Coronary artery (tissue), 2 donors: ENCODE data around the gene TBC1D32.
"Not testable (repeated sequence)": the region's sequence is repeated elsewhere in the genome, so short reads cannot be mapped to it uniquely, and the experiment has no call there.

Experiments
- DNase-seq: peaks from one replicate; pipeline ENCODE4 v3.0.0-alpha.2; 2017; ENCODE audit warnings: low spot score
- H3K27ac ChIP-seq, 2 donors: fragments of 200-600 bp; sonication (generic); one replicate each; pipeline ENCODE4 v1.5.1; 2016 to 2019
- H3K4me3 ChIP-seq: fragments of 200-600 bp; sonication (generic); 2 replicates; pipeline ENCODE4 v1.5.1; 2016; ENCODE audit warnings: mild to moderate bottlenecking, moderate library complexity
- TF ChIP-seq, protein P1 (sequence below): fragments of 200-600 bp; sonication (generic); IDR thresholded peaks from one replicate; pipeline ENCODE4 v1.5.1; 2019; ENCODE audit warnings: antibody characterized with exemption

TBC1D32 gene

DNA sequence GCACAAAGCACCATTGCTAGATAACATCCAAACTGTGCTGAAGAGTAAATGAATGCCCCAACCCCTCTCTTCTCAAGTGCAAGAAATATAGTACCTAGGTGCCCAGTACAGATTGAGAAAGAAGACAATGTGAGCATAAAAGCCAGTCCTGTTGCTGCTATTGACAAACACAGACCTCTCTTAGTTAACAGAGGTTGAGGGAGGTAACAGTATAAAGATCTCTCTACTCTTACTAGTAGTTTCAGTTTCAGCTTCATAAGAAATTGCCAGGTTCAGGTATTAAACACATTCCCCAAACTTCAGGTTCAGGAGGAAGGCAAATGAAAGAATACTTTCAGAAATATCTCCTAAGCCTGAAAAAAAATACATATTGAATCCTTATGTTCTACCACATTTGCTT is 31.4 kb downstream of the TBC1D32 start:
- TF ChIP-seq, protein P1, sequence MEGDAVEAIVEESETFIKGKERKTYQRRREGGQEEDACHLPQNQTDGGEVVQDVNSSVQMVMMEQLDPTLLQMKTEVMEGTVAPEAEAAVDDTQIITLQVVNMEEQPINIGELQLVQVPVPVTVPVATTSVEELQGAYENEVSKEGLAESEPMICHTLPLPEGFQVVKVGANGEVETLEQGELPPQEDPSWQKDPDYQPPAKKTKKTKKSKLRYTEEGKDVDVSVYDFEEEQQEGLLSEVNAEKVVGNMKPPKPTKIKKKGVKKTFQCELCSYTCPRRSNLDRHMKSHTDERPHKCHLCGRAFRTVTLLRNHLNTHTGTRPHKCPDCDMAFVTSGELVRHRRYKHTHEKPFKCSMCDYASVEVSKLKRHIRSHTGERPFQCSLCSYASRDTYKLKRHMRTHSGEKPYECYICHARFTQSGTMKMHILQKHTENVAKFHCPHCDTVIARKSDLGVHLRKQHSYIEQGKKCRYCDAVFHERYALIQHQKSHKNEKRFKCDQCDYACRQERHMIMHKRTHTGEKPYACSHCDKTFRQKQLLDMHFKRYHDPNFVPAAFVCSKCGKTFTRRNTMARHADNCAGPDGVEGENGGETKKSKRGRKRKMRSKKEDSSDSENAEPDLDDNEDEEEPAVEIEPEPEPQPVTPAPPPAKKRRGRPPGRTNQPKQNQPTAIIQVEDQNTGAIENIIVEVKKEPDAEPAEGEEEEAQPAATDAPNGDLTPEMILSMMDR = no peak
- no peak for DNase-seq
- H3K27ac ChIP-seq = no peak overlapping the region
- no peak overlapping the region for H3K4me3 ChIP-seq

GRCh38 chr6:121301156-121301555 is 33.1 kb downstream of the TBC1D32 start:
- not testable (repeated sequence) for DNase-seq, H3K4me3 ChIP-seq, H3K27ac ChIP-seq

DNA sequence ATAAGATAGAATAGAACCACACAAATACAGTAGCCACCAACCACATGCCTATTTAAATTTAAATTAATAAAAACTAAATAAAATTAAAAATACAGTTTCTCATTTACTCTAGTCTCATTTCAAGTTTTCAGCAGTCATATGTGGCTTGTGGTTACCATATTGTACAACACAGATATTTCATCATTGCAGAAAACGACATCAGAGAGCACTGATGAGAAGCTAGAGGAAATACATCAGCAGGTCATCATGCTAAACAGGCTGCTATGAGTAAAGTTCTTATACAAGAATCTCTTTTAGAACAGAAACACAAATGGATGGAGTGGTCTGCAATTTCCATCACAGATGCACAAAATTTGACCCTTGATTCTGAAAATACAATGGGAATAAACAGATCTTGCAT is 36.6 kb downstream of the TBC1D32 start:
- Histone ChIP-seq H3K4me3 (no peak overlapping the region), H3K27ac (no peak overlapping the region)
- no peak for DNase-seq
- TF ChIP-seq, protein P1 = no peak

DNA sequence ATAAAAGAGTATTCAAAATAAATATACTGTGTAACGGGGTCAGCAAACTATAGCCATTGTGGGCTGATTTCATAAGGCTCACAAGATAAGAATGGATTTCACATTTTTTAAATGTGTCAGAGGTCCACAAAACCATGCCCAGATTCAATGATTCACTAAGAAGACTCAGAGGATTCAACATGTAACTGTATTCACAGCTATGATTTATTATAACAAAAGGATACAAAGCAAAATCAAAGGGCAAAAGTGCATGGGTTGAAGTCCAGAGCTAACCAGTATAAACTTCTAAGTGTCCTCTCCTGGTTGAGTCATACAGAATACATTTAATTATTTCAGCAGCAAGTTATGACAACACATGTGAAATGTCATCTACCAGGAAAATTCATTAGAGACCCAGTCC is 49.2 kb downstream of the TBC1D32 start:
- no peak overlapping the region for H3K4me3 ChIP-seq
- TF ChIP-seq, protein P1 = no peak
- no peak overlapping the region for H3K27ac ChIP-seq
- DNase-seq = no peak

DNA sequence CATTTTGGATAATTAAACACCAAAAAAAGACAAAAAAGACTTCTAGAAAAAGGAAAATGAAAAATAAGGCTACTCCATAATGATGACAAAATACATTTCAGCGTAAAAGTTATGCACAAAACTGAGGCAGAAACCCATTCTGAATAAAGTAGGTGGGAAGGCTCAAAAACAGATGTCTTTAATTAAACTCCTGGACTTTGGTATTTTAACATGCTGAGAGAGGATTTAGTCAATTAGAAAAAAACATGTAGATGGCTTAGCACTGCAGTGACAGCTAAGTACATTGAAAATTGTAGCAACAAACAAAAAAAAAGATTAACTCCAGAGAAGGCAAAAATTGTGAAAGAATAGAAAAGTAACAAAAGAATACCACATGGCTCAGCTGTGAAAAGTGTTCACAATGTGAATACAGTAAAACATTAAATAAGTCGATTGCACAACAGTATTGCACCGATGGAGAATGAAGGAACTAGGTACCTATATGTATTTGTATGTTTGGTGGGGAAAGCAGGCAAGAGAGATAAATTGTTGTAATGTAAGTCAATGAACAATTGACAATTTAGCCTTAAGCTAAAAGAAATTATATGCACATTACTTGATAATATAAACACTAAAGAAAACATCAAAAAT is 59.5 kb downstream of the TBC1D32 start:
- H3K27ac ChIP-seq = no peak overlapping the region
- no peak overlapping the region for H3K4me3 ChIP-seq
- DNase-seq = no peak
- TF ChIP-seq, protein P1 = no peak

GRCh38 chr6:121263742-121264141 is 70.5 kb downstream of the TBC1D32 start:
- H3K4me3 ChIP-seq = no peak overlapping the region
- DNase-seq = no peak
- no peak overlapping the region for H3K27ac ChIP-seq
- TF ChIP-seq, protein P1 = no peak

DNA sequence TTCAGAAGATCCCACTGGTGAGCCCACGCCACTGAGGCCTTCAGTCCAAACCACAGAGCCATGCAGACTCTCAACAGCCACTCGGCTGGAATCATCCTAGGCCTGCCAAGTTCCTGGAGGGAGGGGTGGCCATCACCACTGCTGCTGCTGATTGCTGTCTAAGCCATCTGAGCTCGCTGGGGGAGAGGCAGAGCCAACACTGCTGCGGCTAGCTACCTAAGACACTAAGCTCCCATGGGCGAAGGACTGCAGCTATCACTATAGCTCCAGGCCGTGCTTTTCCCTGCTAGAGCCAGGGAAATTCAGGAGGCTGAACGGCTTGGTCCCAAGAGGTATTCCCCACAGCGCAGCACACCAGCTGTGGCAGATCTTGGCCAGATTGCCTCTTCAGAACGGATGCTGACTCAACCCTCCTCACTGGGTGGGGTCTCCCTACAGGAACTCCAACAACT is 73.6 kb downstream of the TBC1D32 start:
- no peak overlapping the region for H3K27ac ChIP-seq
- TF ChIP-seq, protein P1 = no peak
- no peak overlapping the region for H3K4me3 ChIP-seq
- DNase-seq = no peak
